Right atrium auricular region (tissue), 2 donors: Measurements from ENCODE around the gene DNAI1. TPM values are rescaled to one million over a fixed set of nuclear protein-coding genes. Genes with fewer than 3 reads are reported as not detected.

Experiments used
- DNase-seq: peaks from one replicate; pipeline ENCODE4 v3.0.0-alpha.2; 2019; ENCODE audit warnings: low spot score
- H3K27ac ChIP-seq, 2 donors: fragments of 200-600 bp; sonication (generic); 1 replicate in 1 of 2; 2 replicates in 1 of 2; pipeline ENCODE4 v1.5.1; 2016 to 2019
- H3K27me3 ChIP-seq, 2 donors: fragments of 200-600 bp; sonication (generic); one replicate each; pipeline versions ENCODE4 v1.5.1 to v1.6.0; 2017 to 2019
- H3K36me3 ChIP-seq: fragments of 200-600 bp; sonication (generic); one replicate; pipeline ENCODE4 v1.5.1; 2016
- H3K4me1 ChIP-seq, 2 donors: fragments of 200-600 bp; sonication (generic); one replicate each; pipeline versions ENCODE4 v1.5.1 to v1.6.0; 2017 to 2019
- H3K4me3 ChIP-seq, 2 donors: fragments of 200-600 bp; sonication (generic); 1 replicate in 1 of 2; 2 replicates in 1 of 2; pipeline ENCODE4 v1.5.1; 2017 to 2019; ENCODE audit warnings: mild to moderate bottlenecking in 1 of 2, moderate library complexity in 1 of 2
- H3K9me3 ChIP-seq, 2 donors: fragments of 200-600 bp; sonication (generic); one replicate each; pipeline ENCODE4 v1.5.1; 2019
- total RNA-seq, 2 donors: library from RNA; depleted of rRNA; stranded (reverse); fragments of >200 nt; gene quantifications; one replicate each; pipeline ENCODE4 v1.1.0, GENCODE V29; 2016
- TF ChIP-seq, protein P1 (sequence below), 2 donors: fragments of 200-600 bp; sonication (generic); IDR thresholded peaks; one replicate each; pipeline ENCODE4 v1.5.1; 2019; ENCODE audit warnings: antibody characterized with exemption in 2 of 2

DNAI1 gene
- total RNA-seq, 2 donors from 2014 or later = not detected

- TF ChIP-seq, protein P1, sequence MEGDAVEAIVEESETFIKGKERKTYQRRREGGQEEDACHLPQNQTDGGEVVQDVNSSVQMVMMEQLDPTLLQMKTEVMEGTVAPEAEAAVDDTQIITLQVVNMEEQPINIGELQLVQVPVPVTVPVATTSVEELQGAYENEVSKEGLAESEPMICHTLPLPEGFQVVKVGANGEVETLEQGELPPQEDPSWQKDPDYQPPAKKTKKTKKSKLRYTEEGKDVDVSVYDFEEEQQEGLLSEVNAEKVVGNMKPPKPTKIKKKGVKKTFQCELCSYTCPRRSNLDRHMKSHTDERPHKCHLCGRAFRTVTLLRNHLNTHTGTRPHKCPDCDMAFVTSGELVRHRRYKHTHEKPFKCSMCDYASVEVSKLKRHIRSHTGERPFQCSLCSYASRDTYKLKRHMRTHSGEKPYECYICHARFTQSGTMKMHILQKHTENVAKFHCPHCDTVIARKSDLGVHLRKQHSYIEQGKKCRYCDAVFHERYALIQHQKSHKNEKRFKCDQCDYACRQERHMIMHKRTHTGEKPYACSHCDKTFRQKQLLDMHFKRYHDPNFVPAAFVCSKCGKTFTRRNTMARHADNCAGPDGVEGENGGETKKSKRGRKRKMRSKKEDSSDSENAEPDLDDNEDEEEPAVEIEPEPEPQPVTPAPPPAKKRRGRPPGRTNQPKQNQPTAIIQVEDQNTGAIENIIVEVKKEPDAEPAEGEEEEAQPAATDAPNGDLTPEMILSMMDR (IDR thresholded peaks at IDR 0.05) = no peak
- no peak overlapping the region for H3K4me3 ChIP-seq
- H3K9me3 ChIP-seq = no peaks in the 10 kb centered on the region
- H3K27ac ChIP-seq = no peak overlapping the region
- H3K27me3 ChIP-seq = no peaks in the 10 kb centered on the region
- H3K36me3 ChIP-seq = no peaks in the 10 kb centered on the region
- DNase-seq = no peak
- H3K4me1 ChIP-seq = peaks cover 0 to 21% of the 10 kb centered on the region in 2 donors
These were observed 42.8 kb downstream of the DNAI1 start for GRCh38 chr9:34501372-34501771.

GRCh38 chr9:34501889-34502425 is 43.4 kb downstream of the DNAI1 start:
- no peak overlapping the region for H3K4me3 ChIP-seq
- H3K9me3 ChIP-seq = no peaks in the 10 kb centered on the region
- H3K27me3 ChIP-seq = no peaks in the 10 kb centered on the region
- peak; percentile 68 for DNase-seq
- TF ChIP-seq, protein P1 (IDR thresholded peaks at IDR 0.05) = peak in 1 of 2 donors; percentile 57
- peaks cover 0 to 21% of the 10 kb centered on the region in 2 donors for H3K4me1 ChIP-seq
- no peaks in the 10 kb centered on the region for H3K36me3 ChIP-seq
- no peak overlapping the region for H3K27ac ChIP-seq

- Histone ChIP-seq H3K4me3 (no peak overlapping the region), H3K27ac (no peak overlapping the region), H3K4me1 (peaks cover 0 to 21% of the 10 kb centered on the region in 2 donors), H3K27me3 (no peaks in the 10 kb centered on the region), H3K9me3 (no peaks in the 10 kb centered on the region), H3K36me3 (no peaks in the 10 kb centered on the region)
- DNase-seq = no peak
- TF ChIP-seq, protein P1 (IDR thresholded peaks at IDR 0.05) = no peak
These were observed 43.9 kb downstream of the DNAI1 start for GRCh38 chr9:34502471-34502870.

GRCh38 chr9:34502891-34503290 is 44.3 kb downstream of the DNAI1 start:
- H3K27me3 ChIP-seq = no peaks in the 10 kb centered on the region
- H3K4me1 ChIP-seq = peaks cover 0 to 21% of the 10 kb centered on the region in 2 donors
- no peaks in the 10 kb centered on the region for H3K9me3 ChIP-seq
- TF ChIP-seq, protein P1 (IDR thresholded peaks at IDR 0.05) = no peak
- H3K36me3 ChIP-seq = no peaks in the 10 kb centered on the region
- no peak for DNase-seq
- H3K27ac ChIP-seq = no peak overlapping the region
- H3K4me3 ChIP-seq = no peak overlapping the region

DNA sequence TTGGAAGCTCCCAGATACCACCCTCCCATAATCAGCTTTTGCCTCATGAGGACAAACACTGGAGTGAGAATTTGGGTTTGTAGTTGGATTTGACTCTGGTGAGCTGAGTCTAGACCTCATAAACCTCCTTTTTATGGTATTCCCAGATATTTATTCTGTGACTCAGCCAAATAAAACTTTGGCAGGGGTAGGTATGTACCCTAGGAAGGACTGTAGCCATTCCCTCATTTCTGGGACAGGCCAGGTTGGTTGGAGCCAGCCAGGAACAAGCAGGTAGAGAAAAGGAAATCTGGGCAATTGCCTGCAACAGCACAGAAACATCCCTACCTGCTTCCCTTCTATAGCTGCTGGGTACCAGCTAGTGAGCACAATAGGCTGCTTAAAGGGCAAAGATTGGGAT is 44.8 kb downstream of the DNAI1 start:
- no peak overlapping the region for H3K4me3 ChIP-seq
- H3K4me1 ChIP-seq = peaks cover 0 to 21% of the 10 kb centered on the region in 2 donors
- no peak for DNase-seq
- no peaks in the 10 kb centered on the region for H3K9me3 ChIP-seq
- no peak overlapping the region for H3K27ac ChIP-seq
- H3K36me3 ChIP-seq = no peaks in the 10 kb centered on the region
- no peaks in the 10 kb centered on the region for H3K27me3 ChIP-seq
- TF ChIP-seq, protein P1 (IDR thresholded peaks at IDR 0.05) = no peak
